Suprapubic skin (tissue), 4 donors: ENCODE data around the gene ZNF483.

Source experiments
- EP300 ChIP-seq: sonication (generic); formaldehyde crosslinking; IDR thresholded peaks from one replicate; pipeline ENCODE4 v1.6.1; 2017; ENCODE audit warnings: antibody characterized with exemption
- POLR2A ChIP-seq, 2 donors: fragments of 450-650 bp; IDR thresholded peaks; one replicate each; pipeline ENCODE4 v1.6.1; 2017; ENCODE audit warnings: antibody characterized with exemption in 2 of 2, mild to moderate bottlenecking in 2 of 2, moderate library complexity in 2 of 2
- POLR2AphosphoS5 ChIP-seq, 3 donors: sonication (generic); formaldehyde crosslinking; IDR thresholded peaks; one replicate each; pipeline ENCODE4 v1.6.1; 2017; ENCODE audit warnings: antibody characterized with exemption in 3 of 3
- TF ChIP-seq, protein P1 (sequence below), 2 donors: fragments of 200-600 bp in 1 of 2; fragments of 450-650 bp in 1 of 2; sonication (generic) in 1 of 2; IDR thresholded peaks; one replicate each; pipeline ENCODE4 v1.5.1; 2016 to 2019; ENCODE audit warnings: antibody characterized with exemption in 2 of 2, mild to moderate bottlenecking in 1 of 2, moderate library complexity in 1 of 2

DNA sequence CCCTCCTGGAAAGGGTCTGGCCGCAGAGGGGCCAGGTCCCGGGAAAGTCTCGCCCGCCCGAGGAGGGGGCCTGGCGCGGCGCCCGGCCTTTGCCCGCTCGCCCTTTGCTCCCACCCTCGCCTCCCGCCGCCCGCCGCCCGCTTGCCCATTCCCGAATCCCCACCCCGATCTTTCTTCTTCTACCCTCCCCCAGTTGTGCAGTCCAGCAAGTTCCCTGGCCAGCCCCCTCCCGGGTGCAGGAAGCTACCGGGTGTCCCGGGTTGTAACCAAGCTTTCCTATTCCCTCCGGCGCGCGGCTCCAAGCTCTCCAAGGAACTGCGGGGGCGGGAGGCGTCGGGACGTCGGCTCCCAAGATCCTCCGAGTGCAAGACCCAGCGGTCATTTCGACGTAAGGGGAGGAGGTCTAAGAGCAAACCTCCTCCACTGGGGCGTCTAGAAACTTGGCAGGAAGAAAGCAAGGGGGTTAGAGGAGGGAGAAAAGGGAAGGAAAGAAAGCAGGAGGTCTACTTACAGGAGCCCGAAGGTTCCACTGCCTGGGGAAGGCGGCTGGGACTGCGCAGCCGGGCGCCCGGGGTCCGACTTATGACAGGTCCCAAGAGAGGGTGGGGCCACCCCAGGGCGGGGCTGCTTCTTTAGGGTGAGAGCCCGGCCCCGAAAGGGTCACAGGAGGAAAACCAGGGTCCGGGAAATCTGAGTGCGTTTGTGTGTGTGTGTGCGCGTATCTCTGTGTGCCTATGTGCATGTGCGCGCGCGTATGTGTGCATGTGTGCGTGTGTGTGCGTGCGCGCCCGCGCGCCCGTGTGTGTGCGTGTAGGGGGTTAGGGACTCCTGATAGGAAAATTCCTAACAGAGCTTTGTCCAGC, 74.3 kb downstream of the ZNF483 start, which contains the start of gene PTGR1:
- TF ChIP-seq, protein P1, sequence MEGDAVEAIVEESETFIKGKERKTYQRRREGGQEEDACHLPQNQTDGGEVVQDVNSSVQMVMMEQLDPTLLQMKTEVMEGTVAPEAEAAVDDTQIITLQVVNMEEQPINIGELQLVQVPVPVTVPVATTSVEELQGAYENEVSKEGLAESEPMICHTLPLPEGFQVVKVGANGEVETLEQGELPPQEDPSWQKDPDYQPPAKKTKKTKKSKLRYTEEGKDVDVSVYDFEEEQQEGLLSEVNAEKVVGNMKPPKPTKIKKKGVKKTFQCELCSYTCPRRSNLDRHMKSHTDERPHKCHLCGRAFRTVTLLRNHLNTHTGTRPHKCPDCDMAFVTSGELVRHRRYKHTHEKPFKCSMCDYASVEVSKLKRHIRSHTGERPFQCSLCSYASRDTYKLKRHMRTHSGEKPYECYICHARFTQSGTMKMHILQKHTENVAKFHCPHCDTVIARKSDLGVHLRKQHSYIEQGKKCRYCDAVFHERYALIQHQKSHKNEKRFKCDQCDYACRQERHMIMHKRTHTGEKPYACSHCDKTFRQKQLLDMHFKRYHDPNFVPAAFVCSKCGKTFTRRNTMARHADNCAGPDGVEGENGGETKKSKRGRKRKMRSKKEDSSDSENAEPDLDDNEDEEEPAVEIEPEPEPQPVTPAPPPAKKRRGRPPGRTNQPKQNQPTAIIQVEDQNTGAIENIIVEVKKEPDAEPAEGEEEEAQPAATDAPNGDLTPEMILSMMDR (IDR thresholded peaks at IDR 0.05) = no peak
- TF ChIP-seq EP300 (no peak), POLR2A (IDR thresholded peaks at IDR 0.05) (no peak), POLR2AphosphoS5 (IDR thresholded peaks at IDR 0.05) (no peak)
